Thyroid gland (tissue), 4 donors: ENCODE data around the gene GTF3C2.

Experiments used
- CTCF ChIP-seq, 6 experiments: fragments of 200-600 bp in 3 of 6; fragments of 450-650 bp in 3 of 6; sonication (generic) in 3 of 6; IDR thresholded peaks; one replicate each; pipeline ENCODE4 v1.5.1; 2016 to 2019; ENCODE audit warnings: antibody characterized with exemption in 6 of 6, mild to moderate bottlenecking in 2 of 6, inconsistent platforms in 1 of 6, moderate library complexity in 1 of 6
- POLR2A ChIP-seq, 2 donors: fragments of 450-650 bp; IDR thresholded peaks; one replicate each; pipeline ENCODE4 v1.6.1; 2017; ENCODE audit warnings: antibody characterized with exemption in 2 of 2, mild to moderate bottlenecking in 2 of 2, moderate library complexity in 1 of 2

- TF ChIP-seq CTCF (IDR thresholded peaks at IDR 0.05), result peak in 3 of 6 experiments; percentile 11 to 31 (median 19)
- TF ChIP-seq POLR2A (IDR thresholded peaks at IDR 0.05), result peak in 1 of 2 donors; percentile 63
Observed at GRCh38 chr2:27356382-27357181, at the start of gene GTF3C2.
